SK-N-SH (cell line): ENCODE measurements around the gene APOLD1.

Experiments
- CHD2 ChIP-seq: fragments of 150-350 bp; IDR thresholded peaks from 2 replicates; pipeline ENCODE4 v1.6.1; 2018; ENCODE audit warnings: low read length; ENCODE audit not compliant: partially characterized antibody
- FOXJ3 ChIP-seq: sonication (generic); formaldehyde crosslinking; IDR thresholded peaks from 2 replicates; pipeline ENCODE4 v1.5.1; 2020; ENCODE audit warnings: mild to moderate bottlenecking, missing genetic modification reagents
- JUND ChIP-seq: IDR thresholded peaks from 2 replicates; pipeline ENCODE4 v1.4.0; 2012
- MXI1 ChIP-seq: IDR thresholded peaks from 2 replicates; pipeline ENCODE4 v1.6.1; 2012; ENCODE audit warnings: mild to moderate bottlenecking, low read depth, low read length, improper control_type of control experiment
- POLR2AphosphoS5 ChIP-seq: IDR thresholded peaks from 2 replicates; pipeline ENCODE4 v1.6.1; 2012; ENCODE audit warnings: low read depth, low read length
- RAD21 ChIP-seq: IDR thresholded peaks from 2 replicates; pipeline ENCODE4 v1.6.1; 2012; ENCODE audit warnings: mild to moderate bottlenecking, low read length
- REST ChIP-seq: IDR thresholded peaks from 2 replicates; pipeline ENCODE4 v1.6.1; 2012; ENCODE audit warnings: mild to moderate bottlenecking, low read depth, low read length, moderate library complexity
- RFX5 ChIP-seq: IDR thresholded peaks from 2 replicates; pipeline ENCODE4 v1.6.1; 2012; ENCODE audit warnings: mild to moderate bottlenecking, improper control_type of control experiment, low read length
- SMC3 ChIP-seq: IDR thresholded peaks from 2 replicates; pipeline ENCODE4 v1.6.1; 2012; ENCODE audit warnings: low read depth, low read length, improper control_type of control experiment
- TEAD4 ChIP-seq: IDR thresholded peaks from 2 replicates; pipeline ENCODE4 v1.4.0; 2012; ENCODE audit warnings: mild to moderate bottlenecking, borderline replicate concordance; ENCODE audit not compliant: insufficient read depth
- USF1 ChIP-seq: IDR thresholded peaks from 2 replicates; pipeline ENCODE4 v1.4.0; 2012; ENCODE audit warnings: low read depth, borderline replicate concordance
- YY1 ChIP-seq: IDR thresholded peaks from 2 replicates; pipeline ENCODE4 v1.4.0; 2012; ENCODE audit warnings: low read depth, mild to moderate bottlenecking
- TF ChIP-seq, protein P1 (sequence below): fragments of 200-600 bp; sonication (generic); IDR thresholded peaks from 2 replicates; pipeline ENCODE4 v1.6.1; 2017; ENCODE audit warnings: antibody characterized with exemption, mild to moderate bottlenecking, moderate library complexity

DNA sequence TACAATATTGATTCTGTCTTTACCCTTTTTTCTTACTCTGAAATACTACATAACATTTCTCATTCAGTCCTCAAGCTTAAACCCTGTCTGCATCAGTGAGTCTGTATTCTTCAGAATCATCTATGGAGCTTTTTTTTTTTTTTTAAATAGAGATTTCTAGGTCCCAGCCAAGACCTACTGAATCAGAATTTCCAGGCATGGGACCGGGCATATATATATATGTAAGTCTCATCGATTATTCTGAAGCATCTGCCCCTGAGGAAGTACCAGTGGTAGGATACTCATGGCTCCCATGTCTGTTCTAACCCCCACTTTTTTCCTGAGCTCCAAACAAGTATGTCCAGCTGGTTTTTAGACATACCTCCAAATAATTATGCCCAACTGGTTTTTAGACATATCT lies 33.8 kb downstream of the APOLD1 start:
- TF ChIP-seq TEAD4: no peak
- no peak for TF ChIP-seq RAD21
- TF ChIP-seq, protein P1, sequence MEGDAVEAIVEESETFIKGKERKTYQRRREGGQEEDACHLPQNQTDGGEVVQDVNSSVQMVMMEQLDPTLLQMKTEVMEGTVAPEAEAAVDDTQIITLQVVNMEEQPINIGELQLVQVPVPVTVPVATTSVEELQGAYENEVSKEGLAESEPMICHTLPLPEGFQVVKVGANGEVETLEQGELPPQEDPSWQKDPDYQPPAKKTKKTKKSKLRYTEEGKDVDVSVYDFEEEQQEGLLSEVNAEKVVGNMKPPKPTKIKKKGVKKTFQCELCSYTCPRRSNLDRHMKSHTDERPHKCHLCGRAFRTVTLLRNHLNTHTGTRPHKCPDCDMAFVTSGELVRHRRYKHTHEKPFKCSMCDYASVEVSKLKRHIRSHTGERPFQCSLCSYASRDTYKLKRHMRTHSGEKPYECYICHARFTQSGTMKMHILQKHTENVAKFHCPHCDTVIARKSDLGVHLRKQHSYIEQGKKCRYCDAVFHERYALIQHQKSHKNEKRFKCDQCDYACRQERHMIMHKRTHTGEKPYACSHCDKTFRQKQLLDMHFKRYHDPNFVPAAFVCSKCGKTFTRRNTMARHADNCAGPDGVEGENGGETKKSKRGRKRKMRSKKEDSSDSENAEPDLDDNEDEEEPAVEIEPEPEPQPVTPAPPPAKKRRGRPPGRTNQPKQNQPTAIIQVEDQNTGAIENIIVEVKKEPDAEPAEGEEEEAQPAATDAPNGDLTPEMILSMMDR: no peak
- TF ChIP-seq POLR2AphosphoS5: no peak
- no peak for TF ChIP-seq CHD2
- no peak for TF ChIP-seq JUND
- TF ChIP-seq MXI1: no peak
- no peak for TF ChIP-seq RFX5
- TF ChIP-seq USF1: no peak
- TF ChIP-seq YY1: 0 out of 2 replicates have a peak, but pooled peaks have one; percentile 13
- no peak for TF ChIP-seq REST
- TF ChIP-seq SMC3: no peak
- TF ChIP-seq FOXJ3: no peak
